ENCODE measurements around the gene SMOC2. TPM values are rescaled to one million over a fixed set of nuclear protein-coding genes. Genes with fewer than 3 reads are reported as not detected.
A peak's percentile ranks its signal among the peaks of the same experiment; 100 is the strongest.

The SMOC2 gene
- total and polyA plus RNA-seq, 2 donors (not counting 1 experiment from before 2014, with no cell fraction given): 0.37 TPM; not detected in 1

- Mint-ChIP-seq H3K4me1 (peaks cover 8% of the 10 kb centered on the region), H3K9me3 (ENCODE audit: insufficient read depth) (no peaks in the 10 kb centered on the region), H3K27me3 (peaks cover 30% of the 10 kb centered on the region), H3K4me3 (peak overlapping the region; percentile 41), H3K27ac (peak overlapping the region; percentile 74)
- peak overlapping the region; percentile 26 to 59 for H3K27ac ChIP-seq (ENCODE audit: low read length in 2 of 2)
- no peak for DNase-seq
- H2AFZ ChIP-seq (ENCODE audit: insufficient read depth, low read depth, low read length, poor library complexity, severe bottlenecking): no peak overlapping the region
- WGBS (ENCODE audit: insufficient coverage): 41% methylated on average over 3 of the region's 4 CpGs
- no peaks in the 10 kb centered on the region for H3K9me3 ChIP-seq (ENCODE audit: control extremely low read depth in 1 of 3, control insufficient read depth in 2 of 3, insufficient read depth in 1 of 3, low read length in 2 of 3)
- TF ChIP-seq EZH2 (IDR thresholded peaks at IDR 0.05; ENCODE audit: borderline replicate concordance, insufficient read depth, low read depth, low read length, poor library complexity, severe bottlenecking): no peak
- no peak for TF ChIP-seq CTCF (IDR thresholded peaks at IDR 0.05)
- intact Hi-C loops (cut with micrococcal nuclease): no loop called here
- no peak overlapping the region for H3K4me3 ChIP-seq (ENCODE audit: control extremely low read depth in 1 of 5, extremely low read depth in 1 of 5, insufficient read depth in 1 of 5, low read depth in 2 of 5, low read length in 4 of 5)
- peaks cover 0 to 11% (median 4%) of the 10 kb centered on the region in 4 experiments for H3K27me3 ChIP-seq (replicated peaks in 1 of 4; ENCODE audit: control extremely low read depth in 1 of 4, control insufficient read depth in 3 of 4, insufficient read depth in 4 of 4, low read length in 3 of 4)
- no peak overlapping the region for H3K4me2 ChIP-seq (replicated peaks; ENCODE audit: low read depth, low read length, poor library complexity, severe bottlenecking)
- H3K36me3 ChIP-seq (replicated peaks in 1 of 2; ENCODE audit: control extremely low read depth in 1 of 2, control insufficient read depth in 1 of 2, extremely low read depth in 1 of 2, insufficient read depth in 2 of 2, low read length in 1 of 2): no peaks in the 10 kb centered on the region
- no peak overlapping the region for H3K9ac ChIP-seq (ENCODE audit: low read length)
- H4K20me1 ChIP-seq (ENCODE audit: control insufficient read depth, insufficient read depth, low read length, poor library complexity, severe bottlenecking): no peaks in the 10 kb centered on the region
- no peaks in the 10 kb centered on the region for H3K79me2 ChIP-seq (ENCODE audit: control insufficient read depth, insufficient read depth, low read length)
- peak; percentile 51 for ATAC-seq (ENCODE audit: low read depth)
- H3K4me1 ChIP-seq (ENCODE audit: control insufficient read depth in 2 of 2, insufficient read depth in 2 of 2, low read length in 2 of 2): peaks cover 0 to 4% of the 10 kb centered on the region in 2 donors
- POLR2A ChIA-PET: no interaction called here
- CTCF ChIA-PET: no interaction called here
These were observed 6.3 kb downstream of the SMOC2 start for GRCh38 chr6:168447282-168447681.

- ChIA-PET POLR2A (interaction anchor here (0.7 kb wide), 1 partner anchor 1822 kb away, joined by 5 read pairs; no protein-coding TSS in a partner anchor), CTCF (no interaction called here)
- Histone ChIP-seq H3K79me2 (ENCODE audit: control insufficient read depth, insufficient read depth, low read length) (no peaks in the 10 kb centered on the region), H4K20me1 (ENCODE audit: control insufficient read depth, insufficient read depth, low read length, poor library complexity, severe bottlenecking) (no peaks in the 10 kb centered on the region), H3K4me3 (ENCODE audit: control extremely low read depth in 1 of 5, extremely low read depth in 1 of 5, insufficient read depth in 1 of 5, low read depth in 2 of 5, low read length in 4 of 5) (no peak overlapping the region), H3K27ac (ENCODE audit: low read length in 2 of 2) (peak overlapping the region; percentile 26 to 59), H2AFZ (ENCODE audit: insufficient read depth, low read depth, low read length, poor library complexity, severe bottlenecking) (no peak overlapping the region), H3K9ac (ENCODE audit: low read length) (no peak overlapping the region), H3K36me3 (replicated peaks in 1 of 2; ENCODE audit: control extremely low read depth in 1 of 2, control insufficient read depth in 1 of 2, extremely low read depth in 1 of 2, insufficient read depth in 2 of 2, low read length in 1 of 2) (no peaks in the 10 kb centered on the region), H3K4me1 (ENCODE audit: control insufficient read depth in 2 of 2, insufficient read depth in 2 of 2, low read length in 2 of 2) (peaks cover 0 to 4% of the 10 kb centered on the region in 2 donors), H3K27me3 (replicated peaks in 1 of 4; ENCODE audit: control extremely low read depth in 1 of 4, control insufficient read depth in 3 of 4, insufficient read depth in 4 of 4, low read length in 3 of 4) (peaks cover 0 to 11% (median 4%) of the 10 kb centered on the region in 4 experiments), H3K4me2 (replicated peaks; ENCODE audit: low read depth, low read length, poor library complexity, severe bottlenecking) (no peak overlapping the region), H3K9me3 (ENCODE audit: control extremely low read depth in 1 of 3, control insufficient read depth in 2 of 3, insufficient read depth in 1 of 3, low read length in 2 of 3) (no peaks in the 10 kb centered on the region)
- WGBS (ENCODE audit: insufficient coverage): 50% methylated on average over 1 of the region's 3 CpGs
- H3K4me3 Mint-ChIP-seq: peak overlapping the region; percentile 42
- intact Hi-C loops (cut with micrococcal nuclease): no loop called here
- ATAC-seq (ENCODE audit: low read depth): no peak
- no peak for DNase-seq
- peaks cover 26% of the 10 kb centered on the region for H3K27me3 Mint-ChIP-seq
- H3K4me1 Mint-ChIP-seq: peaks cover 8% of the 10 kb centered on the region
- peak overlapping the region; percentile 74 for H3K27ac Mint-ChIP-seq
- H3K9me3 Mint-ChIP-seq (ENCODE audit: insufficient read depth): no peaks in the 10 kb centered on the region
- TF ChIP-seq CTCF (IDR thresholded peaks at IDR 0.05) (no peak), EZH2 (IDR thresholded peaks at IDR 0.05; ENCODE audit: borderline replicate concordance, insufficient read depth, low read depth, low read length, poor library complexity, severe bottlenecking) (no peak)
These were observed 6.7 kb downstream of the SMOC2 start for GRCh38 chr6:168447700-168448099.

Data from B cell (primary cell).